ENCODE results near the gene ALPL. TPM values are rescaled to one million over a fixed set of nuclear protein-coding genes. Genes with fewer than 3 reads are reported as not detected.

ALPL gene
- total RNA-seq, 4 donors from 2014 or later = 1.6 to 8.6 (median 1.8) TPM

DNA sequence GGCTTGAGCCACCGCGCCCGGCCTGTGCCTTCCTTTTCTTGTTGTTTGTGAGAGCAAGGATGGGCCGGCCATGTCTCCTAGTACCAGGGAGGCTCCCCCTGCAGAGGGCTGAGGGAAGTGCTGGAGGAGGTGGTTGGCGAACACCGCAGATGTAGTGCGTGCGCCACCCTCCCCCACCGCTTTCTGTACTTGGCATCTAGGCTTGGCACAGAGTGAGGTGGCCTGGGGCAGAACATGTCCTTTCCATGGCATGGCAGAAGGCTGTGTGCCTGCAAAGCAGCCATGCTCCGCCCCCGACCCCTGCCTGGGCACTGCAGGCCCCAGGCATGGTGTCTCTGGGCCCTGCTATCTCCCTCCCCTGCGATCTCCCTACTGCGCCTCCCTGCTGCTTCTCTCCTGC is 30.7 kb downstream of the ALPL start:
- Histone ChIP-seq H3K27ac (no peak overlapping the region), H3K9me3 (no peaks in the 10 kb centered on the region), H3K27me3 (peaks cover 25% of the 10 kb centered on the region), H3K4me3 (no peak overlapping the region), H3K4me1 (peaks cover 0 to 7% (median 3%) of the 10 kb centered on the region in 4 donors), H3K36me3 (no peaks in the 10 kb centered on the region)
- intact Hi-C loops (cut with DNase I; ENCODE audit: low total_unique reads) = no loop called here
- WGBS, 2 donors (ENCODE audit: low coverage in 1 of 2) = 81% methylated on average over 10 of the region's 13 CpGs; no CpG with 5 or more reads in 1 of the 2 donors
- in situ Hi-C loops (cut with MboI; ENCODE audit: low pct_ligation_motif_present in 1 of 4, low pct_unique_long_range_greater_than_20kb in 1 of 4, low sequenced_read_pairs in 3 of 4) = no loop called here
- TF ChIP-seq POLR2A (IDR thresholded peaks at IDR 0.05) (no peak), POLR2AphosphoS5 (IDR thresholded peaks at IDR 0.05) (no peak)
- TF ChIP-seq, protein P1, sequence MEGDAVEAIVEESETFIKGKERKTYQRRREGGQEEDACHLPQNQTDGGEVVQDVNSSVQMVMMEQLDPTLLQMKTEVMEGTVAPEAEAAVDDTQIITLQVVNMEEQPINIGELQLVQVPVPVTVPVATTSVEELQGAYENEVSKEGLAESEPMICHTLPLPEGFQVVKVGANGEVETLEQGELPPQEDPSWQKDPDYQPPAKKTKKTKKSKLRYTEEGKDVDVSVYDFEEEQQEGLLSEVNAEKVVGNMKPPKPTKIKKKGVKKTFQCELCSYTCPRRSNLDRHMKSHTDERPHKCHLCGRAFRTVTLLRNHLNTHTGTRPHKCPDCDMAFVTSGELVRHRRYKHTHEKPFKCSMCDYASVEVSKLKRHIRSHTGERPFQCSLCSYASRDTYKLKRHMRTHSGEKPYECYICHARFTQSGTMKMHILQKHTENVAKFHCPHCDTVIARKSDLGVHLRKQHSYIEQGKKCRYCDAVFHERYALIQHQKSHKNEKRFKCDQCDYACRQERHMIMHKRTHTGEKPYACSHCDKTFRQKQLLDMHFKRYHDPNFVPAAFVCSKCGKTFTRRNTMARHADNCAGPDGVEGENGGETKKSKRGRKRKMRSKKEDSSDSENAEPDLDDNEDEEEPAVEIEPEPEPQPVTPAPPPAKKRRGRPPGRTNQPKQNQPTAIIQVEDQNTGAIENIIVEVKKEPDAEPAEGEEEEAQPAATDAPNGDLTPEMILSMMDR (IDR thresholded peaks at IDR 0.05) = peak in 2 of 5 experiments; percentile 13 to 20
- peak; percentile 22 for DNase-seq

DNA sequence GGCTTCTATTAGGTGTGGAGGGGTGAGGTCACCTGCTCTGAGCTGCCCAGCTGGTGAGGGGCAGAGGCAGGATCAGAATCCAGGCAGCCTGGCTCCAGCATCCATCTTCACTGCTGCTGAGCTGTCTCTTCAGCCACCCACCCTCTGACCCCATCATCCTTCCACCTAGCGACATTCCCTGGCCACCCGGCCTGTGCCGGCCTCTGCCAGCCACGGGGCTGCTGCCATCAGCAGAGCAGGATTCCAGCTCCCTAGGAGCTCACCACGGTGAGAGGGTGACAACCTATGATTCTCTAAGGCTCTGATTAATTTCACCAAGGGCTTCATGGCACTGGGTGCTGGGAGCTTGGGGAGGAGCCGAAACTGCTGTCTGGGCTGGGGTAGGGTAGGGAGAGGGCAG is 32.1 kb downstream of the ALPL start:
- WGBS, 2 donors (ENCODE audit: low coverage in 1 of 2) = 62 to 78% methylated on average over 2 to 6 of the region's 6 CpGs
- Histone ChIP-seq H3K36me3 (no peaks in the 10 kb centered on the region), H3K4me3 (no peak overlapping the region), H3K27ac (no peak overlapping the region), H3K4me1 (peaks cover 0 to 7% (median 3%) of the 10 kb centered on the region in 4 donors), H3K9me3 (no peaks in the 10 kb centered on the region), H3K27me3 (peaks cover 16% of the 10 kb centered on the region)
- in situ Hi-C loops (cut with MboI; ENCODE audit: low pct_ligation_motif_present in 1 of 4, low pct_unique_long_range_greater_than_20kb in 1 of 4, low sequenced_read_pairs in 3 of 4) = no loop called here
- DNase-seq = no peak
- intact Hi-C loops (cut with DNase I; ENCODE audit: low total_unique reads) = no loop called here
- no peak for TF ChIP-seq POLR2A (IDR thresholded peaks at IDR 0.05)
- no peak for TF ChIP-seq POLR2AphosphoS5 (IDR thresholded peaks at IDR 0.05)
- TF ChIP-seq, protein P1 (IDR thresholded peaks at IDR 0.05) = no peak
- no peak for TF ChIP-seq EP300 (IDR thresholded peaks at IDR 0.05; ENCODE audit: low read depth)

DNA sequence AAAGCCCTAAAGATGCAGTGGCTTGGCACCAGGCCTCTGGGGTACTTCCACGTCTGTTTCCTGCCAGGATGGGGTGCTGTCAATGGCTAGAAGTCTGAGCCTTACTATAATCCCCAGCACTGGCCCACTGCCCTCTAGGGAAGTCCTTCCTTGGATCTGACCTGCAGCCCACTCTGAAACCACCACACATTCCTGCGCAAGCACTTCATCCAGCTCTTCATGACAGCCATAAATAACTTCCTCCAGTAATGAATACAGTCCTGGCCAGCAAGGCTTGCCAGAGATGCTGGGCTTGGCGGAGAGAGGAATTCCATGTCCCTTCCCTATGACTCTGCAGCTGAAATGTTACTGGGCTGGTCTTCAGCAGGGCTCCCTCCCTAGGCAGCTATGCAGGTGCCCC is 32.6 kb downstream of the ALPL start:
- 20 to 39% methylated on average over 1 to 3 of the region's 3 CpGs for WGBS, 2 donors (ENCODE audit: low coverage in 1 of 2)
- Histone ChIP-seq H3K27me3 (peaks cover 12% of the 10 kb centered on the region), H3K36me3 (no peaks in the 10 kb centered on the region), H3K4me3 (no peak overlapping the region), H3K4me1 (peaks cover 0 to 7% (median 3%) of the 10 kb centered on the region in 4 donors), H3K27ac (no peak overlapping the region), H3K9me3 (no peaks in the 10 kb centered on the region)
- no peak for DNase-seq
- TF ChIP-seq POLR2AphosphoS5 (IDR thresholded peaks at IDR 0.05) = no peak
- TF ChIP-seq, protein P1 (IDR thresholded peaks at IDR 0.05) = no peak
- TF ChIP-seq POLR2A (IDR thresholded peaks at IDR 0.05) = no peak
- TF ChIP-seq EP300 (IDR thresholded peaks at IDR 0.05; ENCODE audit: low read depth) = no peak
- intact Hi-C loops (cut with DNase I; ENCODE audit: low total_unique reads) = no loop called here
- in situ Hi-C loops (cut with MboI; ENCODE audit: low pct_ligation_motif_present in 1 of 4, low pct_unique_long_range_greater_than_20kb in 1 of 4, low sequenced_read_pairs in 3 of 4) = no loop called here

DNA sequence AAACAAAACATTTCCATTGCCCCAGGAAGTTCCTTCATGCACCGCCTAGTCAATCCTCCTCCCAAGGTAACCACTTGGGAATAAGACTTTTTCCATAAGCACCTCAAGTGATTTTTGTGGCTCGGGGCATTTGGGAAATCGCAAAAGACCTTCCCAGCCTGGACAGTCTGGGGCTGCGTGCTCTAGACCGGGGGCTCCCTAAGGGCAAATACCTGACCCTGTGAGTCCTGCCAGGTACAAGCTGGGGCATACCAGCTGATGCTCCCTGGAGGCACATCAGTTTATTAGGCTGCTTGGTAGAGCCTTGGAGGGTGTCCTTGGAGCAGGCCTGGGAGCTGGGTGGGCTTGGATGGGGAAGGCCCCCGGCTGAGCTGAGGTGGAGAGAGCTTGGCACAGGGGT is 34.4 kb downstream of the ALPL start:
- in situ Hi-C loops (cut with MboI; ENCODE audit: low pct_ligation_motif_present in 1 of 4, low pct_unique_long_range_greater_than_20kb in 1 of 4, low sequenced_read_pairs in 3 of 4) = no loop called here
- intact Hi-C loops (cut with DNase I; ENCODE audit: low total_unique reads) = no loop called here
- WGBS, 2 donors (ENCODE audit: low coverage in 1 of 2) = 80% methylated on average over 6 of the region's 6 CpGs; no CpG with 5 or more reads in 1 of the 2 donors

More for the DNA sequence above, 34.4 kb downstream of the ALPL start:
- no peak overlapping the region for H3K27ac ChIP-seq
- no peak overlapping the region for H3K4me3 ChIP-seq
- peaks cover 0 to 7% (median 3%) of the 10 kb centered on the region in 4 donors for H3K4me1 ChIP-seq
- no peak for DNase-seq
- H3K27me3 ChIP-seq = peaks cover 9% of the 10 kb centered on the region
- no peaks in the 10 kb centered on the region for H3K36me3 ChIP-seq
- TF ChIP-seq EP300 (IDR thresholded peaks at IDR 0.05; ENCODE audit: low read depth) (no peak), POLR2AphosphoS5 (IDR thresholded peaks at IDR 0.05) (no peak), POLR2A (IDR thresholded peaks at IDR 0.05) (no peak)
- TF ChIP-seq, protein P1 (IDR thresholded peaks at IDR 0.05) = no peak
- H3K9me3 ChIP-seq = no peaks in the 10 kb centered on the region
